Panc1 (cell line): Measurements from ENCODE around the gene SCGB1D4. TPM values are rescaled to one million over a fixed set of nuclear protein-coding genes. Genes with fewer than 3 reads are reported as not detected.
A peak's percentile ranks its signal among the peaks of the same experiment; 100 is the strongest.
"Not testable (repeated sequence)": the region's sequence is repeated elsewhere in the genome, so short reads cannot be mapped to it uniquely, and the experiment has no call there.

Source experiments
- ATAC-seq: fragments of 200-7000 bp; cut with Tn5 transposase; 2 replicates; pipeline ENCODE4 v1.9.1; 2020; ENCODE audit warnings: mild to moderate bottlenecking, moderate library complexity
- BruUV-seq: library from RNA; stranded (reverse); fragments of 400-500 nt; replicated peaks from 2 replicates; lab custom pipeline; 2021; lab: Mats Ljungman, UMichigan
- CTCF ChIA-PET: fragments of 300-600 bp; sonication (Branson Sonifier 250); formaldehyde crosslinking; loops from one replicate; lab custom pipeline; 2022; ENCODE audit warnings: antibody characterized with exemption; lab: Charles Lee
- POLR2A ChIA-PET: fragments of 300-600 bp; sonication (Branson Sonifier 250); formaldehyde crosslinking; loops from one replicate; lab custom pipeline; 2022; ENCODE audit warnings: antibody characterized with exemption; lab: Charles Lee
- DNase-seq: peaks from one replicate; pipeline ENCODE4 v3.0.0-alpha.2; 2010; ENCODE audit warnings: low read depth, low spot score
- H3K27ac ChIP-seq: 2 replicates; pipeline ENCODE4 v1.5.1; 2011; ENCODE audit warnings: mild to moderate bottlenecking, low read length, inconsistent platforms
- H3K27me3 ChIP-seq: fragments of 200-500 bp; sonication (Bioruptor generic); 2 replicates; pipeline ENCODE4 v1.6.0; 2014; ENCODE audit warnings: low read length, inconsistent platforms; ENCODE audit not compliant: control insufficient read depth, insufficient read depth
- H3K36me3 ChIP-seq: fragments of 200-500 bp; sonication (Bioruptor generic); 2 replicates; pipeline ENCODE4 v1.5.1; 2014; ENCODE audit warnings: inconsistent platforms, mild to moderate bottlenecking, low read length, moderate library complexity; ENCODE audit not compliant: control insufficient read depth, insufficient read depth
- H3K4me1 ChIP-seq: 2 replicates; pipeline ENCODE4 v1.5.1; 2011; ENCODE audit warnings: inconsistent platforms, mild to moderate bottlenecking, low read length, moderate library complexity; ENCODE audit not compliant: control insufficient read depth, insufficient read depth
- H3K4me3 ChIP-seq, 2 experiments: 2 replicates each; pipeline ENCODE4 v1.5.1; 2011 to 2012; ENCODE audit warnings: low read depth in 2 of 2, low read length in 2 of 2, mild to moderate bottlenecking in 2 of 2, inconsistent platforms in 1 of 2, moderate library complexity in 1 of 2
- H3K9me3 ChIP-seq: fragments of 200-500 bp; sonication (Bioruptor generic); 2 replicates; pipeline ENCODE4 v1.5.1; 2014; ENCODE audit warnings: low read depth, mild to moderate bottlenecking, inconsistent platforms, low read length, moderate library complexity; ENCODE audit not compliant: control insufficient read depth, insufficient read depth
- POLR2AphosphoS5 ChIP-seq: IDR thresholded peaks from 2 replicates; pipeline ENCODE4 v1.6.1; 2012; ENCODE audit warnings: mild to moderate bottlenecking, low read depth, low read length, moderate library complexity
- SIN3A ChIP-seq: IDR thresholded peaks from 2 replicates; pipeline ENCODE4 v1.6.1; 2012; ENCODE audit warnings: low read depth, mild to moderate bottlenecking, low read length, moderate library complexity, borderline replicate concordance; ENCODE audit not compliant: insufficient read depth
- TCF7L2 ChIP-seq: IDR thresholded peaks from 2 replicates; pipeline ENCODE4 v1.6.1; 2011; ENCODE audit warnings: mild to moderate bottlenecking, low read depth, low read length, inconsistent platforms
- in situ Hi-C: cut with HindIII; loops from 2 replicates; pipeline ENCODE4 v1.10.0; 2016; ENCODE audit warnings: low sequenced_read_pairs, low pct_unique_long_range_greater_than_20kb
- intact Hi-C: fragments of 100-400 bp; cut with micrococcal nuclease; formaldehyde crosslinking; loops from one replicate; pipeline ENCODE4 v1.10.0; 2022; ENCODE audit not compliant: unreplicated experiment
- total RNA-seq: library from RNA; stranded (reverse); gene quantifications from one replicate; pipeline ENCODE4 v1.2.1, GENCODE V29; 2021; ENCODE audit not compliant: unreplicated experiment
- TF ChIP-seq, protein P1 (sequence below), 2 experiments: IDR thresholded peaks; 2 replicates each; pipeline ENCODE4 v1.6.1; 2011 to 2012; ENCODE audit warnings: low read depth in 2 of 2, control low read depth in 1 of 2, low read length in 1 of 2, mild to moderate bottlenecking in 1 of 2, moderate library complexity in 1 of 2; ENCODE audit not compliant: insufficient read depth in 1 of 2
- TF ChIP-seq, protein P2 (sequence below): fragments of 450-650 bp; IDR thresholded peaks from 2 replicates; pipeline ENCODE4 v1.5.1; 2017; ENCODE audit warnings: mild to moderate bottlenecking

SCGB1D4 gene
- total RNA-seq, 1 experiment from 2014 or later, result not detected

GRCh38 chr11:62331264-62331663, 32.4 kb upstream of the SCGB1D4 start:
- H3K9me3 ChIP-seq, H3K4me1 ChIP-seq, H3K4me3 ChIP-seq, ATAC-seq, DNase-seq, POLR2A ChIA-PET, intact Hi-C loops, BruUV-seq, H3K27me3 ChIP-seq, H3K36me3 ChIP-seq, CTCF ChIA-PET, in situ Hi-C loops, H3K27ac ChIP-seq: not testable (repeated sequence)

DNA sequence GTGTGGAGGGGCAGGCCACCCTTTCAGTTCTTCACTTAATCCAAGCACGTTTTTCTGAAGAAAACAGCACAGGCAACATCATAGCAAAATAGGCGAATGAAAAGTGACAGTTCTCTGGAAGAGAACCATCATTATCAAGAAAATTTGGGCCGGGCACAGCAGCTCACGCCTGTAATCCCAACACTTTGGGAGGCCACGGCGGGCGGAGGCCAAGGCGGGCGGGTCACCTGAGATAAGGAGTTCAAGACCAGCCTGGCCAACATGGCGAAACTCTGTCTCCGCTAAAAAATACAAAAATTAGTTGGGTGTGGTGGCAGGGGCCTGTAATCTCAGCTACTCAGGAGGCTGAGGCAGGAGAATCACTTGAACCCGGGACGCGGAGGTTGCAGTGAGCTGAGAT, 28.7 kb upstream of the SCGB1D4 start:
- H3K27me3 ChIP-seq, in situ Hi-C loops, H3K9me3 ChIP-seq, ATAC-seq, H3K27ac ChIP-seq, DNase-seq, BruUV-seq, POLR2A ChIA-PET, H3K4me3 ChIP-seq, H3K36me3 ChIP-seq, H3K4me1 ChIP-seq: not testable (repeated sequence)
- intact Hi-C loops, result loop anchor here (5.0 kb wide), 2 partner anchors 110 to 155 kb away; no protein-coding TSS in a partner anchor
- CTCF ChIA-PET, result interaction anchor here (0.6 kb wide), 1 partner anchor 59 kb away, joined by 3 read pairs; no protein-coding TSS in a partner anchor

GRCh38 chr11:62326719-62327118, 27.8 kb upstream of the SCGB1D4 start:
- ATAC-seq, CTCF ChIA-PET, in situ Hi-C loops, BruUV-seq, H3K36me3 ChIP-seq, H3K4me1 ChIP-seq, H3K4me3 ChIP-seq, POLR2A ChIA-PET, H3K27ac ChIP-seq, DNase-seq, H3K27me3 ChIP-seq, H3K9me3 ChIP-seq: not testable (repeated sequence)
- intact Hi-C loops, result loop anchor here (5.0 kb wide), 2 partner anchors 109 to 154 kb away; no protein-coding TSS in a partner anchor

DNA sequence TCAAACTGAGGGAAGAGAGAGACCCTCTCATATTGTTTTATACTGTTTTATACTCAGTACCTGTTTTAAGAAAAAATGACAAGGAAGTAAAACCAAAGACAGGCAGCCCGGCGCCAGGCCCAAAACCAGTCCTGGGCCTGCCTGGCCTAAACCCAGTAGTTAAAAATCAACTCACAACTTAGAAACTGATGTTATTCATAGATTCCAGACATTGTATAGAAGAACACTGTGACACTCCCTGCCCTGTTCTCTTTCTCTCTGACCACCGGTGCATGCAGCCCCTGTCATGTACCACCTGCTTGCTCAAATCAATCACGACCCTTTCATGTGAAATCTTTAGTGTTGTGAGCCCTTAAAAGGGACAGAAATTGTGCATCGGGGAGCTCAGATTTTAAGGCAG, 26.9 kb upstream of the SCGB1D4 start:
- H3K4me1 ChIP-seq, POLR2A ChIA-PET, H3K27ac ChIP-seq, in situ Hi-C loops, H3K36me3 ChIP-seq, CTCF ChIA-PET, ATAC-seq, DNase-seq, BruUV-seq, H3K4me3 ChIP-seq, H3K9me3 ChIP-seq, H3K27me3 ChIP-seq: not testable (repeated sequence)
- intact Hi-C loops, result loop anchor here (5.0 kb wide), 2 partner anchors 108 to 153 kb away; no protein-coding TSS in a partner anchor

- TF ChIP-seq POLR2AphosphoS5 (no peak), SIN3A (no peak), TCF7L2 (no peak)
- TF ChIP-seq, protein P1, sequence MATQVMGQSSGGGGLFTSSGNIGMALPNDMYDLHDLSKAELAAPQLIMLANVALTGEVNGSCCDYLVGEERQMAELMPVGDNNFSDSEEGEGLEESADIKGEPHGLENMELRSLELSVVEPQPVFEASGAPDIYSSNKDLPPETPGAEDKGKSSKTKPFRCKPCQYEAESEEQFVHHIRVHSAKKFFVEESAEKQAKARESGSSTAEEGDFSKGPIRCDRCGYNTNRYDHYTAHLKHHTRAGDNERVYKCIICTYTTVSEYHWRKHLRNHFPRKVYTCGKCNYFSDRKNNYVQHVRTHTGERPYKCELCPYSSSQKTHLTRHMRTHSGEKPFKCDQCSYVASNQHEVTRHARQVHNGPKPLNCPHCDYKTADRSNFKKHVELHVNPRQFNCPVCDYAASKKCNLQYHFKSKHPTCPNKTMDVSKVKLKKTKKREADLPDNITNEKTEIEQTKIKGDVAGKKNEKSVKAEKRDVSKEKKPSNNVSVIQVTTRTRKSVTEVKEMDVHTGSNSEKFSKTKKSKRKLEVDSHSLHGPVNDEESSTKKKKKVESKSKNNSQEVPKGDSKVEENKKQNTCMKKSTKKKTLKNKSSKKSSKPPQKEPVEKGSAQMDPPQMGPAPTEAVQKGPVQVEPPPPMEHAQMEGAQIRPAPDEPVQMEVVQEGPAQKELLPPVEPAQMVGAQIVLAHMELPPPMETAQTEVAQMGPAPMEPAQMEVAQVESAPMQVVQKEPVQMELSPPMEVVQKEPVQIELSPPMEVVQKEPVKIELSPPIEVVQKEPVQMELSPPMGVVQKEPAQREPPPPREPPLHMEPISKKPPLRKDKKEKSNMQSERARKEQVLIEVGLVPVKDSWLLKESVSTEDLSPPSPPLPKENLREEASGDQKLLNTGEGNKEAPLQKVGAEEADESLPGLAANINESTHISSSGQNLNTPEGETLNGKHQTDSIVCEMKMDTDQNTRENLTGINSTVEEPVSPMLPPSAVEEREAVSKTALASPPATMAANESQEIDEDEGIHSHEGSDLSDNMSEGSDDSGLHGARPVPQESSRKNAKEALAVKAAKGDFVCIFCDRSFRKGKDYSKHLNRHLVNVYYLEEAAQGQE (IDR thresholded peaks at IDR 0.05; ENCODE audit: insufficient read depth in 1 of 2, low read depth in 2 of 2, low read length in 1 of 2), result no peak
- TF ChIP-seq, protein P2, sequence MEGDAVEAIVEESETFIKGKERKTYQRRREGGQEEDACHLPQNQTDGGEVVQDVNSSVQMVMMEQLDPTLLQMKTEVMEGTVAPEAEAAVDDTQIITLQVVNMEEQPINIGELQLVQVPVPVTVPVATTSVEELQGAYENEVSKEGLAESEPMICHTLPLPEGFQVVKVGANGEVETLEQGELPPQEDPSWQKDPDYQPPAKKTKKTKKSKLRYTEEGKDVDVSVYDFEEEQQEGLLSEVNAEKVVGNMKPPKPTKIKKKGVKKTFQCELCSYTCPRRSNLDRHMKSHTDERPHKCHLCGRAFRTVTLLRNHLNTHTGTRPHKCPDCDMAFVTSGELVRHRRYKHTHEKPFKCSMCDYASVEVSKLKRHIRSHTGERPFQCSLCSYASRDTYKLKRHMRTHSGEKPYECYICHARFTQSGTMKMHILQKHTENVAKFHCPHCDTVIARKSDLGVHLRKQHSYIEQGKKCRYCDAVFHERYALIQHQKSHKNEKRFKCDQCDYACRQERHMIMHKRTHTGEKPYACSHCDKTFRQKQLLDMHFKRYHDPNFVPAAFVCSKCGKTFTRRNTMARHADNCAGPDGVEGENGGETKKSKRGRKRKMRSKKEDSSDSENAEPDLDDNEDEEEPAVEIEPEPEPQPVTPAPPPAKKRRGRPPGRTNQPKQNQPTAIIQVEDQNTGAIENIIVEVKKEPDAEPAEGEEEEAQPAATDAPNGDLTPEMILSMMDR, result peak; percentile 92
- no peak overlapping the region for H3K4me3 ChIP-seq
- H3K9me3 ChIP-seq, result no peaks in the 10 kb centered on the region
- CTCF ChIA-PET, result no interaction called here
- no peaks in the 10 kb centered on the region for H3K36me3 ChIP-seq
- no peaks in the 10 kb centered on the region for H3K4me1 ChIP-seq
- BruUV-seq, result no TSS peak
- H3K27ac ChIP-seq, result no peak overlapping the region
- H3K27me3 ChIP-seq, result no peaks in the 10 kb centered on the region
- POLR2A ChIA-PET, result no interaction called here
- in situ Hi-C loops, result no loop called here
- no peak for DNase-seq
- intact Hi-C loops, result loop anchor here (5.0 kb wide), 2 partner anchors 108 to 153 kb away; no protein-coding TSS in a partner anchor
- peak; percentile 96 for ATAC-seq
Observed at GRCh38 chr11:62324731-62325556, 26.1 kb upstream of the SCGB1D4 start.
